Body of pancreas (tissue), 4 donors: Measurements from ENCODE around the gene GAK. TPM values are rescaled to one million over a fixed set of nuclear protein-coding genes. Genes with fewer than 3 reads are reported as not detected.

Experiments
- ATAC-seq: fragments of 150-250 bp; one replicate; pipeline ENCODE4 v1.9.1; 2016
- DNase-seq, 4 donors: peaks; one replicate each; pipeline ENCODE4 v3.0.0-alpha.2; 2019
- H3K27ac ChIP-seq, 4 donors: fragments of 200-600 bp; sonication (generic); 1 replicate in 3 of 4; 2 replicates in 1 of 4; pipeline versions ENCODE4 v1.5.1 to v1.6.1; 2016 to 2019; ENCODE audit warnings: mild to moderate bottlenecking in 1 of 4, mixed read lengths in 1 of 4, moderate library complexity in 1 of 4
- H3K27me3 ChIP-seq, 2 donors: fragments of 200-600 bp; sonication (generic); one replicate each; pipeline ENCODE4 v1.6.0; 2016; ENCODE audit warnings: mild to moderate bottlenecking in 1 of 2
- H3K36me3 ChIP-seq, 2 donors: fragments of 200-600 bp; sonication (generic); replicated peaks in 1 of 2; 2 replicates each; pipeline ENCODE4 v1.5.1; 2016; ENCODE audit warnings: low read depth in 2 of 2; ENCODE audit not compliant: insufficient read depth in 1 of 2
- H3K4me1 ChIP-seq: fragments of 200-600 bp; sonication (generic); one replicate; pipeline ENCODE4 v1.6.0; 2016
- H3K4me3 ChIP-seq, 2 donors: fragments of 200-600 bp; sonication (generic); 1 replicate in 1 of 2; 2 replicates in 1 of 2; pipeline ENCODE4 v1.5.1; 2016 to 2019
- H3K9me3 ChIP-seq, 3 donors: fragments of 200-600 bp; sonication (generic); 1 replicate in 2 of 3; 2 replicates in 1 of 3; pipeline ENCODE4 v1.5.1; 2016
- CTCF ChIP-seq, 7 experiments: fragments of 450-650 bp in 4 of 7; fragments of 200-600 bp in 3 of 7; sonication (generic) in 3 of 7; IDR thresholded peaks; one replicate each; pipeline ENCODE4 v1.5.1; 2016 to 2019; ENCODE audit warnings: antibody characterized with exemption in 7 of 7
- POLR2A ChIP-seq, 3 donors: fragments of 450-650 bp; IDR thresholded peaks; one replicate each; pipeline ENCODE4 v1.6.1; 2016; ENCODE audit warnings: antibody characterized with exemption in 3 of 3, mild to moderate bottlenecking in 2 of 3
- WGBS, 2 donors: methylation state at CpG; one replicate each; pipeline ENCODE4 v1.1.5; 2017; 5-methylcytosine and 5-hydroxymethylcytosine counted together
- intact Hi-C: fragments of 100-400 bp; cut with DNase I; formaldehyde crosslinking; loops from one replicate; pipeline ENCODE4 v1.15.1; 2023
- total RNA-seq, 2 donors: library from RNA; depleted of rRNA; stranded (reverse); fragments of >200 nt; gene quantifications; one replicate each; pipeline ENCODE4 v1.1.0, GENCODE V29; 2016

GAK gene
- total RNA-seq, 2 donors from 2014 or later: 126 to 127 TPM

DNA sequence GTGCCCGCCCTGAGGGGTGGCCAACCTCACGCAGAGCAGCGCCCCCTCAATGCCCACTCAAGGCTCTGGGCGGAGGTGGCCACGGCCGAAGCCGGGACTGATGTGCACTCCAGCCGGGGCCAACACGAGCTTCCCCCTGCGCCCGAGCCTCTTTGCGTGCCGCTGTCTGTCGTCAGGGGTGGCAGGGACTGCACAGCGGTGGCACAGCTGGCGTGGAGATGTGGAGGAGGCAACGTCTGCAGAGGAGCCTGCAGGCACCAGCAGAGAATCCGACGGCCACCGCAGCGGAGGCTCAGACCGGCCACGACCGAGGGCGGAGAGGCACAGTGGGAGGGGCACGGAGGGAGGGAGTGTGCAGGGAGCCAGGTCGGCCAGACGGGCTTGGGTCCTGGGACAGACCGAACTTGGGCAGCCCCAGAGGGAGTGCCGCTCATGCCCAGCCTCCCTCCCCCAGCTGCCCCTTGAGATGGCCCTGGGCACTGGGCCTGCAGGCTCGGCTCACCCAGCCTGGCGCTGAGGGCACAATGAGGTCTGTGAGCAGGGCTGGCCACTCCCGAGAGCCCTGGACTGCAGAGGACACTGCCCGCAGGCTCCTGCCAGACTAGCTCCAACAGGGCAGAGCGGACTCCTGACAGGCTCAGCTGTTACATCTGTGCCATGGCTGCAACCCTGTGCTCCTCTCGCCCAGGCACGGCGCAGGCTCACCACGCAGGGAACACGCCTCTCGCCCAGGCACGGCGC lies 59.7 kb downstream of the GAK start:
- DNase-seq: no peak
- Histone ChIP-seq H3K4me3 (no peak overlapping the region), H3K9me3 (no peaks in the 10 kb centered on the region), H3K36me3 (peaks cover 10 to 31% of the 10 kb centered on the region in 2 donors), H3K27ac (no peak overlapping the region), H3K27me3 (no peaks in the 10 kb centered on the region), H3K4me1 (no peaks in the 10 kb centered on the region)
- TF ChIP-seq CTCF (IDR thresholded peaks at IDR 0.05): no peak
- no peak for TF ChIP-seq POLR2A (IDR thresholded peaks at IDR 0.05)
- no peak for ATAC-seq
- intact Hi-C loops: no loop called here
- 93 to 95% methylated on average over 27 to 43 of the region's 43 CpGs for WGBS, 2 donors

- DNase-seq: no peak
- no peak for ATAC-seq
- H3K27ac ChIP-seq: no peak overlapping the region
- no peak for TF ChIP-seq CTCF (IDR thresholded peaks at IDR 0.05)
- no peak for TF ChIP-seq POLR2A (IDR thresholded peaks at IDR 0.05)
- WGBS, 2 donors: 83 to 100% methylated on average over 4 to 9 of the region's 9 CpGs
- no peak overlapping the region for H3K4me3 ChIP-seq
- intact Hi-C loops: no loop called here
- no peaks in the 10 kb centered on the region for H3K4me1 ChIP-seq
- peaks cover 14 to 29% of the 10 kb centered on the region in 2 donors for H3K36me3 ChIP-seq
- H3K9me3 ChIP-seq: no peaks in the 10 kb centered on the region
- no peaks in the 10 kb centered on the region for H3K27me3 ChIP-seq
Measured at GRCh38 chr4:871484-871883, 60.6 kb downstream of the GAK start.

DNA sequence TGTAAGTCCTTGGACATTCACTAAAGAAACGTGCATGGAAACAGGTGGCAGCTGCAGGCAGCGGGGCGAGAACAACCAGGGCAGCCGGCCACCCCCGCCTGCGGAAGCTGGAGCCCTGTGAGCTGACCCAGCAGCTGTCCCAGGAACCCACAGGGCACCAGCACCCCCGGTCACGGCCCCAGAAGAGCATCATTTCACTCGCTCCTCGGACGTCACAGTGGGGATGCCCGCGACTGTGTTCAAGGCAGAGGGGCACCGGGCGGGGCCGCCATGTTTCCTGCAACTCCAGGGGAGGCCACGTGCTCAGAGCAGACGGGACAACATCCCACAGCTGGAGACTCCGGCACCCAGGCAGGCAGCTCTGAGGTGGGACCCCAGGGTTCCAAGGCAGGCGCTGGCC lies 61.2 kb downstream of the GAK start:
- intact Hi-C loops: no loop called here
- Histone ChIP-seq H3K9me3 (no peaks in the 10 kb centered on the region), H3K4me1 (no peaks in the 10 kb centered on the region), H3K27ac (no peak overlapping the region), H3K4me3 (no peak overlapping the region), H3K27me3 (no peaks in the 10 kb centered on the region), H3K36me3 (peaks cover 9 to 30% of the 10 kb centered on the region in 2 donors)
- 95% methylated on average over 8 to 19 of the region's 20 CpGs for WGBS, 2 donors
- no peak for TF ChIP-seq POLR2A (IDR thresholded peaks at IDR 0.05)
- no peak for TF ChIP-seq CTCF (IDR thresholded peaks at IDR 0.05)
- ATAC-seq (no peak), DNase-seq (no peak)

DNA sequence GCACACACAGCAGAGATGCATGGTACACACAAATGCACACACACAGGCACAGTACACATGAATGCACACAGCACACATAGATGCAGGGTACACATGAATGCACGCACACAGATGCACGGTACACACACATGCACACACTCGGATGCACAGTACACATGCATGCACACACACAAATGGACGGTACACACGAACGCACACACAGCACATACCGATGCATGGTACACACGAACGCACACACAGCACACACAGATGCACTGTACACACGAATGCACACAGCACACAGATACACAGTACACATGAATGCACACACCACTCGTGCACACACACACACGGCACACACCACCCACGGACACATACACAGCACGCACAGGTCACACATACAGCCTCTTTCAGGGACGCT lies 62.3 kb downstream of the GAK start:
- no peak for TF ChIP-seq CTCF (IDR thresholded peaks at IDR 0.05)
- no peak for TF ChIP-seq POLR2A (IDR thresholded peaks at IDR 0.05)
- Histone ChIP-seq H3K9me3 (no peaks in the 10 kb centered on the region), H3K4me1 (no peaks in the 10 kb centered on the region), H3K36me3 (peaks cover 7 to 27% of the 10 kb centered on the region in 2 donors), H3K27ac (no peak overlapping the region), H3K4me3 (no peak overlapping the region), H3K27me3 (no peaks in the 10 kb centered on the region)
- 97 to 98% methylated on average over 14 to 15 of the region's 15 CpGs for WGBS, 2 donors
- intact Hi-C loops: no loop called here
- no peak for DNase-seq
- ATAC-seq: no peak

DNA sequence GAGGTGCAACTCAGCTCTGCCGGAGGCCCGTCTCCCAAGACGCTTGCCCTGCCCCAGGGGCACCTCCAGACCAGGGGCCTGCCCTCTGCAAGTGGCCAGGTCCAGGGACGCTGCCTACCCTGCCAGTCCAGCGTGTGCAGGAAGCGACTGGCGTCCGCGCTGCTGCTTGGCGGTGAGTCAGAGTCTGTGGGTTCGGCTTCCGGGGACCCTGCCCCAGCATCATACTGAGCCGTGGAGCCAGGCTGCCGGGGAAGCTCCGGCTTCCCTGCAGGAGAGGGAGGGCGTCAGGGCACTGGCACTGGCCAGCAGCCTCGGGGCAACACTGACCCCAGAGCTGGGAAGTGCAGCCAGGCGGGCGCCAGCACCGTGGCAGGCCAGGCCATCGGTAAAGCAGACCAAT lies 63.7 kb downstream of the GAK start:
- Histone ChIP-seq H3K9me3 (no peaks in the 10 kb centered on the region), H3K27ac (no peak overlapping the region), H3K27me3 (no peaks in the 10 kb centered on the region), H3K4me1 (no peaks in the 10 kb centered on the region), H3K4me3 (no peak overlapping the region), H3K36me3 (peaks cover 7 to 29% of the 10 kb centered on the region in 2 donors)
- intact Hi-C loops: no loop called here
- WGBS, 2 donors: 98 to 99% methylated on average over 5 to 20 of the region's 21 CpGs
- ATAC-seq (no peak), DNase-seq (no peak)
- TF ChIP-seq POLR2A (IDR thresholded peaks at IDR 0.05): no peak
- no peak for TF ChIP-seq CTCF (IDR thresholded peaks at IDR 0.05)
